Measurements from ENCODE around the gene LAMTOR4. TPM values are rescaled to one million over a fixed set of nuclear protein-coding genes. Genes with fewer than 3 reads are reported as not detected.

Gene LAMTOR4
- 310 and 344 TPM in 2 replicates for total RNA-seq (2014; rRNA removed; shearing (Covaris generic))

DNA sequence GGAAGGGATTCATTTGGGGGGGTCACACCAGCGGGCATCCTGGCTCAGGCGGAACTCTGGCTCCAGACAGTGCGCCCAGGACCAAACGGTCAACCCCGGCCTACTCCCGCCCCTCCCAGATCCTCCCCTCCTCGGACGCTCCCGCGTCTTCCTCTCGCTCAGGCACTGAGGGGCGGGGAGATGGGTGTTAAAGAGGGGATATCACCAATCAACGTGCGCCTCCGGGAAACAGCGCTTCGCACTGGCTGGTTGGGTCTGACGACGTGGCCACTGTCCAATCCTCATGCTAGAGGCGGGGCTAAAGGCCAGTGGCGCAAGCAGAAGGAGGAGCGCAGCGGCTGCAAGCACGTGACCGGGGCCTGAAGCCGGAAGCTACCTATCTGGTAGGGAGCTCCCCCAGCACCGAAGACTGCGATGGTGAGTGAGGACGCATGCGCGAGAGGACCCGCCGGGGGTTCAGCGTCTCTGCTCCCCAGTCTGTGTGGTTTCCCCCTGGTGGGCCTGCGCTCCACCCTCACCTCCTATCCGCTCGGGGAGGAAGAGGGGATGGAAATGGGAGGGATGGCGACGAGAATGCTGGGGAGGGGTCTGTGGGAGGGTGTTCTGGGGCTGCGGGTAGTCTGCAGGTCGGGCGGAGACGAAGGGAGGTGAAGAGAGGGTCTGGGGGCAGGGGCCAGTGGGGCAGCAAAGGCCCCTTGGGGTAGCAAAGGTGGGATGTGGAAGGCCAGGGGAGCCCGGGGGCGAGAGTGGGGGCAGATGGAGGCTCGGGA lies at the start of gene LAMTOR4:
LAMTOR4 (plus strand) TSS at position 360 of the 770 bp plus-strand sequence; CDS start at position 415, 55 bp downstream.
- DNase-seq (ENCODE audit: low spot score) = peak; percentile 100

DNA sequence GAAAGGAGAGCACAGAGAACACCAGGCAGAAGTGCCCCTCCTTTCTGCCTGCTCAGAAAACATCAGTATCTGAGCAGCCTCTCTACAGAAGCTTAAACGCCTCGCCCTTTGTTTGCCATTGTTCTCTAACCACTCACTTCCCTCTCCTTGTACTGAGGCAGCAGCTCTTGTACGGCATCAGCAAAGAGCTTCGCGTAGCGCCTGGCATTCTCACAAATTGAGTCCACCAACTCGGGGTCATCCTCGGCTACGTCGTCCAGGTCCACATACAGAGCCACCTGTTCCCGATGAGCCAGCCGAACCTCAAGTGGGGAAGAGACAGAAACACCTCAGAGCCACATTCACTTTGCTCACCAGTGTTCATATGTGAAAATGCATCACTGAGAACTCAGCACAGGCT lies 49.3 kb upstream of the LAMTOR4 start:
- DNase-seq (ENCODE audit: low spot score) = no peak

DNA sequence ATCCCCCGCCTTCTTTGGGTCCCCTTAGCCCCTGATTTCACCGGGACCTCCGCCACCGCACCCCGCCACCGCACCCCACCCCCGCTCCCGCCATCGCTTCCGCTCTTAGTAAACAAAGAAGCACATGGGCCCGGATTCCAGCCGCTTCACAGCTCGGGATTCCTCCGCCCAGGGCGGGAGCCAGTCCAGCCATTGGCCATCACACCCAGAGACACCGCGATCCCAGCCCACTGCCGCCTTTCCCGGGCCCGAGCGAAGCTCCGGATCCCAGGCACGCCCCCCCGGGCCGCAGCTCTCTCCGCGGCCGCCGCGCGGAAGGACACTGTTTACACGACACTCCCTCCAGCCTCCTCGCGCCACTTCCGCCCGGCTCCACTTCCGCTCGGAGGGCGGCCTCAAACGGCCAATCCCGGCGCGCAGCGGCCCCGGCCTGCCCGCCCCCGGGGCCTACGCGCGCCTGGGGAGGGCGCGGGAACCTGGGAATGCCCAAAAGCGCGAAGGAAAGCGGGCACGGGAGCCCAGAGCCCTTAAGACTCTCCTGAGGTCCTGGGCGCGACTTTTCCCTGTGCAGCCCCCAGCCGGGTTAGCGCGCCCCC lies 48.2 kb upstream of the LAMTOR4 start:
- peak; percentile 95 for DNase-seq (ENCODE audit: low spot score)

DNA sequence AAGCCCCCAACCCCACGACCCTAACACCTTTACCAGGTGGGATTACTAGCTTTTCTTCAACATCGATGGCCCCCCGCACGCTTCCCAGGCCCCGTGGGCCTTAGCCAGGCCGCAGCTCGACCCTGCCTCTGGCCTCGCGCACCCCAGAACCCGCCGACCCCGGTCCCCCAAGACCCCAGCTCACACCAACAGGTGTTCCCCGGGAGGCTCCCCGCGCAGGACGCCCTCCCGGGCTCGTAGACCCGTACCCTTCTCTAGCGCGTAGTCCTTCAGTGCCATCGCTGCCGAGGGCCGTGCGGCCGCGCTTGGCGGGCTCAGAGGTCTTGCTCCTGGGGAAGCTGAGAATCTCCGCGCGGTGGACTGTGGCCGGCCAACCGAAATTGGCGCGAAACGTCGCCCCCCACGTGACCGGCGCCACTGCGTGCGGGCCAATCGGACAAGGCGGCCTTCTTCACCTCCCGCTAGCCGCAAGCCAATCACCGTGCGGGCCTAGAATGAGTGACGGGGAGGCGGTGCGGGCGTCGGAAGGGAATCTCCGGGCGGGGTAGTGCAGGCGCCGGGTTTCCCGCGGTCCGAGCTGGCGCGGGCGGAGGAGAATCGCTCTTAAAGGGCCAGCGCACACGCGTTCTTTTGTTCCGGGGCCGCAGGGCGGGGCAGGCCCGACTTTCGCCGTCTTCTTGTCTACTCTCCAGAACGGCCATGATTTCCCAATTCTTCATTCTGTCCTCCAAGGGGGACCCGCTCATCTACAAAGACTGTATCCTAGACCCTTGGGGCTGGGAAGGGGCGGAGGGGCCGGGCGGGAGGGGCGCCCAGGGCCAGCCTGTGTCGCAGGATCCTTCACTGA lies 47.5 kb upstream of the LAMTOR4 start, which contains the start of the genes AP4M1 and MCM7:
AP4M1 (plus strand) TSS at position 628 of the 847 bp plus-strand sequence; CDS start at position 700, 72 bp downstream.
MCM7 (minus strand) TSS at position 382 of the 847 bp plus-strand sequence; CDS start at position 279, 103 bp downstream.
- peak; percentile 99 for DNase-seq (ENCODE audit: low spot score)

DNA sequence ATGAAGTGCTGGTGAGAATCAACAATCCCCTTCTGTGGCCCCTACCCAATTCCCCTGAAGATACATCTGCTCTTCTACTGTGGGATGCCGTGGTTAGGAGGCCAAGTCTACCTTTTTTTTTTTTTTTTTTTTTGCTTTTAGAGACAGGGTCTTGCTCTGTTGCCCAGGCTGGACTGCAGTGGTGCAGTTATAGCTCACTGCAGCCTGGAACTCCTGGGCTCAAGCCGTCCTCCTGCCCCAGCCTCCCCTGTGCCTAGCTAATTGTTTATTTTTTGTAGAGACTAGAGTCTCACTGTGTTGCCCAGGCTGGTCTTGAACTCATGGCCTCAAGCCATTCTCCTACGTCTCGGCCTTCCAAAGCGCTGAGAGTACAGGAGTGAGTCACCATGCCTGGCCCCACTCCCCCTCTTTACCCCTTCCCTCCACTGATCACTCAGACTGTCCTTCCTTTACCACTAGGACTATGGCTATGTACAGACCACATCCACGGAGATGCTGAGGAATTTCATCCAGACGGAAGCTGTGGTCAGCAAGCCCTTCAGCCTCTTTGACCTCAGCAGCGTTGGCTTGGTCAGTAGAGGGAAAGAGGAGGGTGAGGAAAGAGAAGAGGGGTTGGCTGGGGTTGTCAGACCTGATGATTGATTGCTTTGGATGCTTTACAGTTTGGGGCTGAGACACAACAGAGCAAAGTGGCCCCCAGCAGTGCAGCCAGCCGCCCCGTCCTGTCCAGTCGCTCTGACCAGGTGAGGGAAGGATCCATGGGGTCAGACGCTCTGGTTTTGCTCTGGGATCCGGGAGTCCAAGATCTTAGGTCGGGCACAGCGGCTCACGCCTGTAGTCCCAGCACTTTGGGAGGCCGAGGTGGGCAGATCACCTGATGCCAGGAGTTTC lies 45.5 kb upstream of the LAMTOR4 start:
- DNase-seq (ENCODE audit: low spot score) = no peak

DNA sequence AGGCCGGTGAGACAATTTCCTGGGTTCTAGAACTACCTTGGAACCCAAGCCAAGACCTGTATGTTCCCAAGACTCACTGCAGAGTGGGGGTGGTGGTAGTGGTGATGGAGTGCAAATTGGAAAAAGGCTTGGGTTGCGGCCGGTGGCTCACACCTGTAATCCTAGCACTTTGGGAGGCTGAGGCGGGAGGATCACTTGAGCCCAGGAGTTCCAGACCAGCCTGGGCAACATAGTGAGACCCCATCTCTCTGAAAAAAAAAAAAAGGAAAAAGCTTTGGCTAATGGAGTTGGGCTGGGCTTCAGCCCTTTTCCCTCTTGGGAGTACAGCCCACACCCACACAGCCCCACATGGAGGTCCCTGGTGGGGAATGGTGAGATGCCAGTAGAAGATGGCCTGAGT lies 43.2 kb upstream of the LAMTOR4 start:
- no peak for DNase-seq (ENCODE audit: low spot score)

DNA sequence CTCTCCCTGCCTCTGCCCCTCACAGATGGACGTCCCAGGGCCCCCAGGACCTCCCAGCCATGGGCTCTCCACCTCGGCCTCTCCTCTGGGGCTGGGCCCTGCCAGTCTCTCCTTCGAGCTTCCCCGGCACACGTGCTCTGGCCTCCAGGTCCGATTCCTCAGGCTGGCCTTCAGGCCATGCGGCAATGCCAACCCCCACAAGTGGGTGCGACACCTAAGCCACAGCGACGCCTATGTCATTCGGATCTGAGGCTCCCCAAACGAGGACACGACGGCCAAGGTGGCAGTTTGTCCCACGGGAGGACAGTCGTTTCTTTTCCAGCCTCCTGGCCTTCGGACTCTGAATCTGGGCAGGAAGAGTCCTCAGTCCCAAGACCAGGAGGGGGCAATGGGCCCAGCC lies 42.1 kb upstream of the LAMTOR4 start:
- DNase-seq (ENCODE audit: low spot score) = no peak

DNA sequence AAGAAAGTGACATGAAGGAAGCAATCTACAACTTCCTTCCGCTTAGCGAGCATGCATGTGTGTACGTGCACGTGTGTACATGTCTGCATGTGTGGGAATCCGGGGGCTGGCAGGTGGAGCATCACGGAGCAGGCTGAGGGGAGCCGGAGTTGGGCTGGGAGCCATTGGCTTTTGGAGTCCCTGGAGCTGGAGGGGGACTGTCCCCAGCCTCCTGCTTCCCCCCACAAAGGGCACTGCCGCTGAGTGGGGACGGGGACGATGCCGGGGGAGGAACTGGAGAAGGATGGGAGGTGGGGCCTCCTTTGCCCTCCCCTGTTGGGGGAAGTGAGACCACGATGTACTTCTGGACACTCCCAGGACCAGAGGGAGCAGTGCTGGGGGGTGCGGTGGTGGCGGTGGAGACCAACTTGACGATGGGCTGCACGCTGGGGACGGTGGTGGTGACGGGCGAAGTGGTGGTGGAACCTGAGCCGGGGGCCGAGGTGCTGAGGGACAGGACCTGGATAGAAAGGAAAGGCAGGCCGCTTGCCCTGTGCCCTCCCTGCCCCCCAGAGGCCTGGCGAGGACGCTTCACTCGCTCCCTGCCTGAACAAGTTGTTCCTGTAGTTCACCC lies 41.5 kb upstream of the LAMTOR4 start:
- no peak for DNase-seq (ENCODE audit: low spot score)

DNA sequence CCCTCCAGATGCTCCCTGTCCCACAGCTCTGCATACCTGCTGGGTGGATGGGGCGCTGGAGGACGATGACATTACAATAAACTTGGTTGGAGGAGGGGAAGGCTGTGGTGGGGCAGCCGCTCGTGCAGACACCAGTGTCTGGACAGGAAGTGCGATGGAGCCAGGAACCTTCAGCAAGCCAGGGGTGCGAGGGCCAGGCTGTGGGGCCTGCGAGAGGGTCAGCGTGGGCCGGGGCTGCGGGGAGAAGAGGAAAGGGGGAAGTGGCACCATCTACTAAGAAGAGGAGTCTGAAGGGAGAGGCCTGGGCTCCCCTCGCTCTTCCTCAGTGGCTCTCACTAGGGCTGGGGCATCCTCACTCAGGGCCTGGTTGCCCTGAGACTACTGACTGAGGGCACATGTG lies 40.8 kb upstream of the LAMTOR4 start:
- no peak for DNase-seq (ENCODE audit: low spot score)

DNA sequence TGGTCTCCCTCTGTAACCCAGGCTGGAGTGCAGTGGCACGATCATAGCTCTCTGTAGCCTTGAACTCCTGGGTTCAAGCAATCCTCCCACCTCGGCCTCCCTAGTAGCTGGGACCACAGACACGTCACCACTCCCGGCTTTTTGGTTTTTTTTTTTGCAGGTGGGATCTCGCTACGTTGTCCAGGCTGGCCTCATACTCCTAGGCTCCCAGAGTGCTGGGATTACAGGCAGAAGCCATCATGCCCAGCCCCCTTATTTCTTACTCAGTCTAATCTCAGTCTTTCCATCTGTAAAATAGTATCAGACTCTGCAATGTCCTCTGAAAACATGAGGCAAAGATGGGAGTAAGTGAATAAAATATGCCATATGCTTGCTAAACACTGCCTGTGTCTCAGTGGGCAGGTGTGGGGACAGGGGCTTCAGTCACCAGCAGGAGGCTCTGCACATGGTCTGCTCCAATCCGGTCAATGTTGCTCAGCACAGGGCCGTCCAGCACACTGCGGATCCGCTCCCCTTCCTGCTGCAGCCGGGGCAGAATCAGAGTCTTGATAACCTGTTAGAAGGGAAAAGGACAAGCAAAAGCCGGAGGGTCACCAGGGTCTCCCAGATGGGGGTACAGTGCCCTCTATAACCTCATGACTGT lies 39.1 kb upstream of the LAMTOR4 start:
- no peak for DNase-seq (ENCODE audit: low spot score)

DNA sequence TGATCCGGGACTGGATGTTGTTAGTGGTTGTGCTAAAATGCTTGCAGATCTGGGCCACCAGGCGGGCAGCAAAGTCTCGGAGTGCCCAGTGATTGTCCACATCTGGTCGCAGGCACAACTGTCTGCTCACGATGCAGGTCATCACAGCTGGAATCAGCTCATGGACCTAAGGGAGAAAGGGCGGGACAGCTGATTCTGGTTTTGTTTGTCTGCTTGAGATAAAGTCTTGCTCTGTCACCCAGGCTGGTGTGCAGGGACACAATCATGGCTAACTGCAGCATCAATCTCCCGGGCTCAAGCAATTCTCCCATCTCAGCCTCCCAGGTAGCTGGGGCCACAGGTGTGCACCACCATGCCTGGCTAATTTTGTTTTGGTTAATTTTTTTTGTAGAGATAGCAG lies 37.6 kb upstream of the LAMTOR4 start:
- no peak for DNase-seq (ENCODE audit: low spot score)

DNA sequence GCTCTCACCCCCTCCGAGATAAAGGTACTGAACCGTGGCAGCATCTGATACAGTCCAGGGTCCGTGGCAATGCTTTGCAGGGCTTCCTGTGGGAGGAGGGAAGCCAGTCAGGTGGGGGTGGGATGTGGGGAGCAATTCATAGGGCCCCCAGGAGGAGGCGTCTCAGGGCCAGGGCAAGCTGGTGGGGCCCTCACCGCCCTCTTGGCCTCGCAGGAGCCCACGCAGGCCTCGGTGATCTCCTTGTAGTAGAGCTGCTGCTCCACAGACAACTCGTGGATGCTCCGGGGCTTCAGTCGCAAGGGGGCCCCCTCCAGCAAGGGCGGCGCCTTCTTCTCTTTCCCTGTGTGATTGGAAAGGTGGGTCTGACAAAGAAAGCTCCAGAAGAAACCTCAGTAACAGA lies 36.8 kb upstream of the LAMTOR4 start:
- DNase-seq (ENCODE audit: low spot score) = no peak

DNA sequence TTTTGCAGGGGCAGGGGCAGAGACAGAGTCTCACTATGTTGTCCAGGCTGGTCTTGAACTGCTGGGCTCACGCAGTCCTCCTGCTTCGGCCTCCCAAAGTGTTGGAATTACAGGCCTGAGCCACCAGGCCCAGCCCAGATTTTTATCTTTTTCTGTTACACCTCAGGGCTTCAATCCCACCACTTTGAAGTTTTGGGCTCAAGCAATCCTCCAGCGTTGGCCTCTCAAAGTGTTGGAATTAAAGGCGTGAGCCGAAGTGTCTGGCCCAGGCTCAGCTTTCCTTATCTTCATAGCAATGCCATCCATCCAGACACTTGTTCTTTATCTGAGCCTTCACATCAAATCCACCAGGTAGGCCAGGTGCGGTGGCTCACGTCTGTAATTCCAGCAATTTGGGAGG lies 33.7 kb upstream of the LAMTOR4 start:
- DNase-seq (ENCODE audit: low spot score) = no peak

DNA sequence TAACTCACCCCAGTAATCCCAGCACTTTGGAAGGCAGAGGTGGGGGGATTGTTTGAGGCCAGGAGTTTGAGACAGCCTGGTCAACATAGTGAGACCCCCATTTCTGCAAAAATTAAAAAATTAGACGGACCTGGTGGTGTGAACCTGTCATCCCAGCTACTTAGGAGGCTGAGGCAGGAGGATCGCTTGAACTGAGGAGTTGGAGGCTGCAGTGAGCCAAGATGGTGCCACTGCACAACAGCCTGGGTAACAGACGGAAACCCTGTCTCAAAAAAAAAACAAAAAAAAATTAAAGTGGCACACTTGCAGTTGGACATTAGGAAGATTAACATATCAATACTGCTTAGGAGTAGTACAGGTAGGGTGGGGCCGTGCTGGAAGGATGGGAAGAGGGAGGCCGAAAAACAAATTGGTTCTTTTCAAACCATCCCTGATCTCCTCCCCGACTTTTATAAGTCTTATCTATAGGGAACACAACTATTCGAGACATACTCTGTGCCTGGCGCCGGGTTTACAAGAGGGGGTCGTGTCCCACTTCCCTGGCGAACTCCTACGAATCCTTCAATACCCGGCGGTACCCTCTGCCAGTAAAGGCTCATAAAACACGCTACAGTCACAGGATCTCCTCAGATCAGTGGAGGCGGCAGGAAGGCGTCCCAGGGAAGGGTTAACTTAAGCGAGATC lies 30.2 kb upstream of the LAMTOR4 start:
- no peak for DNase-seq (ENCODE audit: low spot score)

DNA sequence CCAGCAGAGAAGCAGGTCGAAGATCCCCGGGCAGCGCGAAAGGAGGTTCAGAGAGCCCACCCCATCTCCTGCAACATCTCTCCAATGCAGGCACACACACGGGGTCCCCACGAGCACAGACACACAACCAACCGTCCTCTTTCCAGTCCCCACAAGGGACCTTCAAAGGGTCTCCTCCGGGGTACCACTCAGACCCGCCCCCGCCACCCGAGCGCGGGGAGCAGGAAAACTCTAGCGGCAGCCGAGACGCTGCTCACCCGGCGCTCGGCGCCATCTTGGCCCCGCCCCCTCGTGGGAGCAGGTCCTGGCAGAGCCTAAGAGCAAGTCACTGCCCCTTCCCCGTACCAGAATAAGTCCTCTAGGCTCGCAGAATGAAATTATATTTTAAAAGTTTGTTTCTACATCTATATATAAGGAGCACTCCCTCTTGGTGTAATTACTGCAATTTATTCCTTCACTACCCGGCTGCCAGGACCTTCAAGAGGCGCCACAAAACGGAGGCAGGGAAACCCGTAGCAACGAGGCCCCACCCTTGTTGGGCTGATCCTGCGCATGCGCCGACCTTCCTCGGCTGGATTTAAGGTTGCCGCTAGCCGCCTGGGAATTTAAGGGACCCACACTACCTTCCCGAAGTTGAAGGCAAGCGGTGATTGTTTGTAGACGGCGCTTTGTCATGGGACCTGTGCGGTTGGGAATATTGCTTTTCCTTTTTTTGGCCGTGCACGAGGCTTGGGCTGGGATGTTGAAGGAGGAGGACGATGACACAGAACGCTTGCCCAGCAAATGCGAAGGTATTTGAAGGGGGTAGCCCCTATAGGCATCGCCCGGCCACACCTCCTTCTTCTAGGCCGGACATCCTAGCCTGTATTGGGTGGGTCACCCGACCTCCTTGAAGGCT lies 29.4 kb upstream of the LAMTOR4 start, which contains the start of the genes CNPY4 and TAF6:
CNPY4 (plus strand) TSS at position 563 of the 898 bp plus-strand sequence; CDS start at position 674, 111 bp downstream.
TAF6 (minus strand) TSS at position 287 of the 898 bp plus-strand sequence. CDS start 5,149 bp downstream, outside the sequence.
- peak; percentile 99 for DNase-seq (ENCODE audit: low spot score)

DNA sequence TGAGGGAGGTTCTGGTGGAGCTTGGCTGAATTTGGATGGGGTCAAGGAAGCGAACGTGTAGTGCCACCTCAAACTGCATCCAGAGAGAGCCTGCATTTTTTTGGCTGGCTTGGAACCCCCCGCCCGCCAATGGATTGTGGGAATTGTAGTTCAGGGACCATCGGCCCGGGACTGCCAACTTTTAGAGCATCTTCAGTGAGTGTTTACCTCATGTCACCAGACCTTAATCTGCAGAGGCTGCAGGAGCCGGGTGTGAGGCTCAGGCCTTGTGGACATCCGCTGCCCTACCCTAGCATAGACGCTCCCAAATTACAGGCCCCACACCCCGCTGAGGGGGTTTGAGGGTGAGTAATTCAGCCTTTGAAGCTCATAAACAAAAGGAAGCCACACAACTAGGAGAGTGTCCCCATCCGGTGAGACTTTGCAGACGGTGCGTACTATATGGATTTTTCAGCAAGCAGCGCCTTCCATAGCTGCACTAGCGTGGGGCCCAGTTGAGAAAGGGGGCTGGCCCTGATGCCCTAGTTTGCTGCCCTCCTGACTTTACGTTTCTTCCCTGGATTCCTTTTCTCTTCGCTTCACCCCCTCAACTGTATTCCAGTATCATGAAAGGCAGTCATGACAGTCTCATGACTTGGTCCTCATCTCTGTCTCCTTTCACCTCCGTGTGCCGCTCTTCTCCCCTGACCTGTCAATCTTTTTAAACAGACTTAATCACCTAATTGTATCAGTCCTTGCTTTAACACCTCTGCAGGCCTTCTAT lies 28.6 kb upstream of the LAMTOR4 start:
- DNase-seq (ENCODE audit: low spot score) = peak; percentile 49

DNA sequence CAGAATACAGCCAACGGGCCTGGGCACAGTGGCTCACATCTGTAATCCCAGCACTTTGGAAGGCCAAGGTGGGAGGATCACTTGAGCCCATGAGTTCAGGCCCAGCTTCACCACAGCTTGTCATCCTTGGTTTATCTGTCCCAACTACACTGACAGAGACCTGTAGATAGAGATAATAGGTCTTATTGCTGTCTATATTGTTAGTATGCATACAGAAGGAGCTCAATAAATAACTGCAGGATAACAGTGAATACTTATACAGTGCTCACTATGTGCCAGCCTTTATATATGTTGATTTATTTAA lies 28.0 kb upstream of the LAMTOR4 start:
- DNase-seq (ENCODE audit: low spot score) = no peak

DNA sequence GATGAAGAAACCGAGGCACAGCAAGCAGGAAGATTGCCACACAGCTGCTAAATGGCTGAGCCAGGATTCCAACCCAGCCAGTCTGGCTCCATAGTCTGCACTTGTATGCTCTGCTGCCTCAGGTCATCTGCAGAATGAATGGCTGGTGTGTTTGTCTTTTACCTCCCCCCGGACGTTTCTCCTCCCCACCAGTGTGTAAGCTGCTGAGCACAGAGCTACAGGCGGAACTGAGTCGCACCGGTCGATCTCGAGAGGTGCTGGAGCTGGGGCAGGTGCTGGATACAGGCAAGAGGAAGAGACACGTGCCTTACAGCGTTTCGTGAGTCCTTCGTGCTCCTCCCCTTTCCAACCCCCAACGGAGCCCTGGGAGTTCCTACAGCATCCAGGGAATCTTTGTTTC lies 26.7 kb upstream of the LAMTOR4 start:
- no peak for DNase-seq (ENCODE audit: low spot score)
